SK-N-SH treated with all-trans-retinoic acid at 6 μM for 48 hours (cell line): Measurements from ENCODE around the gene CHDH.

Experiments used
- ZFP3 ChIP-seq: fragments of 250-450 bp; sonication (Bioruptor Pico); IDR thresholded peaks from 2 replicates; pipeline ENCODE4 v1.5.0; 2020; ENCODE audit warnings: mild to moderate bottlenecking, moderate library complexity
- ZFP30 ChIP-seq: fragments of 450-650 bp; formaldehyde crosslinking; IDR thresholded peaks from 2 replicates; pipeline ENCODE4 v1.5.0; 2022; ENCODE audit warnings: mild to moderate bottlenecking, moderate library complexity

DNA sequence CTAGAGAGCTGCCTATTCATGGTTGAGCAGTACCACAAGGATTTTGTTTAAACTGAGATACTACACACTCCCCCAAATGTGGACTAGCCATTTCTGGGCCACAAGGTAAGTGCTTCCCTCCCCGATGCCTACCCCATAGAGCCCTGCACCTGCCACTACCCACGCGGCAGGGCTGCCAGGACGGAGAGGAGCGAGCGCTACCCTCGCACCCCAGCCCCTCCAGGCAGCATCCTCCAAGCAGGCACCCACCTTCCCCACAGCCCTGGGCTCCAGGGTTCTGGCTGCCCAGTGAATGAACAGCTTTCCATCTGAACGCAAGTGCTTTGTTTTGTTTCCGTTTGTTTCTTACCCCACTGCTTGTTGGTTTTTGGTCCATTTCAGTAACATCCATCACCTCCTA is 59.2 kb downstream of the CHDH start:
- no peak for TF ChIP-seq ZFP3 (CRISPR knock-in tag)
- TF ChIP-seq ZFP30: no peak
